ENCODE measurements around the gene LAPTM4A.
"Not testable (repeated sequence)": the region's sequence is repeated elsewhere in the genome, so short reads cannot be mapped to it uniquely, and the experiment has no call there.

Gene LAPTM4A

GRCh38 chr2:20089715-20090464, 38.5 kb upstream of the LAPTM4A start:
- in situ Hi-C loops (cut with HindIII; ENCODE audit: low pct_unique_long_range_greater_than_20kb, low sequenced_read_pairs) = no loop called here
- no peak for TF ChIP-seq JUND (IDR thresholded peaks at IDR 0.05; ENCODE audit: low read depth)
- DNase-seq (ENCODE audit: low read depth in 1 of 2, low spot score in 1 of 2) = no peak

- DNase-seq (ENCODE audit: low read depth in 1 of 2, low spot score in 1 of 2); in situ Hi-C loops (cut with HindIII; ENCODE audit: low pct_unique_long_range_greater_than_20kb, low sequenced_read_pairs): not testable (repeated sequence)
Measured at GRCh38 chr2:20085909-20086308, 34.5 kb upstream of the LAPTM4A start.

- in situ Hi-C loops (cut with HindIII; ENCODE audit: low pct_unique_long_range_greater_than_20kb, low sequenced_read_pairs); DNase-seq (ENCODE audit: low read depth in 1 of 2, low spot score in 1 of 2): not testable (repeated sequence)
Measured at GRCh38 chr2:20082812-20083211, 31.4 kb upstream of the LAPTM4A start.

- in situ Hi-C loops (cut with HindIII; ENCODE audit: low pct_unique_long_range_greater_than_20kb, low sequenced_read_pairs) = no loop called here
- DNase-seq (ENCODE audit: low read depth in 1 of 2, low spot score in 1 of 2) = no peak
- no peak for TF ChIP-seq JUND (IDR thresholded peaks at IDR 0.05; ENCODE audit: low read depth)
Measured at GRCh38 chr2:20081841-20082240, 30.4 kb upstream of the LAPTM4A start.

GRCh38 chr2:20080839-20081415, 29.5 kb upstream of the LAPTM4A start:
- no peak for TF ChIP-seq JUND (IDR thresholded peaks at IDR 0.05; ENCODE audit: low read depth)
- no peak for DNase-seq (ENCODE audit: low read depth in 1 of 2, low spot score in 1 of 2)
- in situ Hi-C loops (cut with HindIII; ENCODE audit: low pct_unique_long_range_greater_than_20kb, low sequenced_read_pairs) = no loop called here

GRCh38 chr2:20080428-20080827, 29.0 kb upstream of the LAPTM4A start:
- in situ Hi-C loops (cut with HindIII; ENCODE audit: low pct_unique_long_range_greater_than_20kb, low sequenced_read_pairs) = no loop called here
- no peak for TF ChIP-seq JUND (IDR thresholded peaks at IDR 0.05; ENCODE audit: low read depth)
- peak in 1 of 2 experiments; percentile 28 for DNase-seq (ENCODE audit: low read depth in 1 of 2, low spot score in 1 of 2)

GRCh38 chr2:20079546-20080115, 28.2 kb upstream of the LAPTM4A start:
- in situ Hi-C loops (cut with HindIII; ENCODE audit: low pct_unique_long_range_greater_than_20kb, low sequenced_read_pairs) = no loop called here
- no peak for DNase-seq (ENCODE audit: low read depth in 1 of 2, low spot score in 1 of 2)
- no peak for TF ChIP-seq JUND (IDR thresholded peaks at IDR 0.05; ENCODE audit: low read depth)

GRCh38 chr2:20077411-20077940, 26.0 kb upstream of the LAPTM4A start:
- in situ Hi-C loops (cut with HindIII; ENCODE audit: low pct_unique_long_range_greater_than_20kb, low sequenced_read_pairs) = no loop called here
- TF ChIP-seq JUND (IDR thresholded peaks at IDR 0.05; ENCODE audit: low read depth) = no peak
- DNase-seq (ENCODE audit: low read depth in 1 of 2, low spot score in 1 of 2) = peak in 1 of 2 experiments; percentile 47

- in situ Hi-C loops (cut with HindIII; ENCODE audit: low pct_unique_long_range_greater_than_20kb, low sequenced_read_pairs) = no loop called here
- DNase-seq (ENCODE audit: low read depth in 1 of 2, low spot score in 1 of 2) = no peak
Measured at GRCh38 chr2:20076757-20077156, 25.3 kb upstream of the LAPTM4A start.

GRCh38 chr2:20074901-20075300, 23.5 kb upstream of the LAPTM4A start:
- in situ Hi-C loops (cut with HindIII; ENCODE audit: low pct_unique_long_range_greater_than_20kb, low sequenced_read_pairs) = no loop called here
- no peak for TF ChIP-seq JUND (IDR thresholded peaks at IDR 0.05; ENCODE audit: low read depth)
- no peak for DNase-seq (ENCODE audit: low read depth in 1 of 2, low spot score in 1 of 2)

More at GRCh38 chr2:20076757-20077156, 25.3 kb upstream of the LAPTM4A start:
- TF ChIP-seq JUND (IDR thresholded peaks at IDR 0.05; ENCODE audit: low read depth) = no peak

- DNase-seq (ENCODE audit: low read depth in 1 of 2, low spot score in 1 of 2); in situ Hi-C loops (cut with HindIII; ENCODE audit: low pct_unique_long_range_greater_than_20kb, low sequenced_read_pairs): not testable (repeated sequence)
Measured at GRCh38 chr2:20074046-20074648, 22.7 kb upstream of the LAPTM4A start.

GRCh38 chr2:20073460-20073859, 22.0 kb upstream of the LAPTM4A start:
- DNase-seq (ENCODE audit: low read depth in 1 of 2, low spot score in 1 of 2) = no peak
- no peak for TF ChIP-seq JUND (IDR thresholded peaks at IDR 0.05; ENCODE audit: low read depth)
- in situ Hi-C loops (cut with HindIII; ENCODE audit: low pct_unique_long_range_greater_than_20kb, low sequenced_read_pairs) = no loop called here
